ENCODE measurements around the gene KRT9. TPM values are rescaled to one million over a fixed set of nuclear protein-coding genes. Genes with fewer than 3 reads are reported as not detected.

The KRT9 gene
- total RNA-seq, 1 donor = not detected

DNA sequence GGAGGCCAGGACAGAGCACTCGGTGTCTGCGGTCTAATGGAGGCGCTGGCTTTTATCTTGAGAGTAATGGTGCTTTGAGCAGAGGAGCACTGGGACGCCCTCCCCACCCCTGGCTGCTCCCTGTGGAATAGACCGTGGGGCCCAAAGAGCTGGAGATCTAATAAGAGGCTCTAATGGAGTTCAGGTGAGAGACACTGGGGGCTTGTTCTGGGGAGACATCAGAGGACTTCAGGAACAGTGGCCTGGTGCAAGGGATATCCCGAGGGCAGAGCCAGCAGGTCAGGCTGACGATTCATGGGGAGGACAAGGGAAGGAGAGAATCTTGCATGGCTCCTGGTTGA is 34.3 kb downstream of the KRT9 start:
- Histone ChIP-seq H3K36me3 (ENCODE audit: insufficient read depth, low read length) (no peaks in the 10 kb centered on the region), H3K27ac (ENCODE audit: low read depth, low read length) (no peak overlapping the region), H4K20me1 (ENCODE audit: insufficient read depth, low read length) (no peaks in the 10 kb centered on the region), H2AFZ (ENCODE audit: low read length) (no peak overlapping the region), H3K4me2 (ENCODE audit: insufficient read depth, low read length) (no peak overlapping the region), H3K27me3 (ENCODE audit: insufficient read depth, low read length) (no peaks in the 10 kb centered on the region), H3K4me3 (ENCODE audit: insufficient read depth, low read length) (no peak overlapping the region), H3K79me2 (ENCODE audit: insufficient read depth, low read length) (no peaks in the 10 kb centered on the region), H3K9me3 (ENCODE audit: low read depth, low read length) (no peaks in the 10 kb centered on the region), H3K4me1 (ENCODE audit: insufficient read depth, low read length) (peaks cover 19% of the 10 kb centered on the region)
- DNase-seq (ENCODE audit: insufficient read length, low spot score, missing footprints) = peak; percentile 1
- TF ChIP-seq, protein P1, sequence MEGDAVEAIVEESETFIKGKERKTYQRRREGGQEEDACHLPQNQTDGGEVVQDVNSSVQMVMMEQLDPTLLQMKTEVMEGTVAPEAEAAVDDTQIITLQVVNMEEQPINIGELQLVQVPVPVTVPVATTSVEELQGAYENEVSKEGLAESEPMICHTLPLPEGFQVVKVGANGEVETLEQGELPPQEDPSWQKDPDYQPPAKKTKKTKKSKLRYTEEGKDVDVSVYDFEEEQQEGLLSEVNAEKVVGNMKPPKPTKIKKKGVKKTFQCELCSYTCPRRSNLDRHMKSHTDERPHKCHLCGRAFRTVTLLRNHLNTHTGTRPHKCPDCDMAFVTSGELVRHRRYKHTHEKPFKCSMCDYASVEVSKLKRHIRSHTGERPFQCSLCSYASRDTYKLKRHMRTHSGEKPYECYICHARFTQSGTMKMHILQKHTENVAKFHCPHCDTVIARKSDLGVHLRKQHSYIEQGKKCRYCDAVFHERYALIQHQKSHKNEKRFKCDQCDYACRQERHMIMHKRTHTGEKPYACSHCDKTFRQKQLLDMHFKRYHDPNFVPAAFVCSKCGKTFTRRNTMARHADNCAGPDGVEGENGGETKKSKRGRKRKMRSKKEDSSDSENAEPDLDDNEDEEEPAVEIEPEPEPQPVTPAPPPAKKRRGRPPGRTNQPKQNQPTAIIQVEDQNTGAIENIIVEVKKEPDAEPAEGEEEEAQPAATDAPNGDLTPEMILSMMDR (IDR thresholded peaks at IDR 0.05; ENCODE audit: extremely low read depth, low read depth, low read length) = no peak

DNA sequence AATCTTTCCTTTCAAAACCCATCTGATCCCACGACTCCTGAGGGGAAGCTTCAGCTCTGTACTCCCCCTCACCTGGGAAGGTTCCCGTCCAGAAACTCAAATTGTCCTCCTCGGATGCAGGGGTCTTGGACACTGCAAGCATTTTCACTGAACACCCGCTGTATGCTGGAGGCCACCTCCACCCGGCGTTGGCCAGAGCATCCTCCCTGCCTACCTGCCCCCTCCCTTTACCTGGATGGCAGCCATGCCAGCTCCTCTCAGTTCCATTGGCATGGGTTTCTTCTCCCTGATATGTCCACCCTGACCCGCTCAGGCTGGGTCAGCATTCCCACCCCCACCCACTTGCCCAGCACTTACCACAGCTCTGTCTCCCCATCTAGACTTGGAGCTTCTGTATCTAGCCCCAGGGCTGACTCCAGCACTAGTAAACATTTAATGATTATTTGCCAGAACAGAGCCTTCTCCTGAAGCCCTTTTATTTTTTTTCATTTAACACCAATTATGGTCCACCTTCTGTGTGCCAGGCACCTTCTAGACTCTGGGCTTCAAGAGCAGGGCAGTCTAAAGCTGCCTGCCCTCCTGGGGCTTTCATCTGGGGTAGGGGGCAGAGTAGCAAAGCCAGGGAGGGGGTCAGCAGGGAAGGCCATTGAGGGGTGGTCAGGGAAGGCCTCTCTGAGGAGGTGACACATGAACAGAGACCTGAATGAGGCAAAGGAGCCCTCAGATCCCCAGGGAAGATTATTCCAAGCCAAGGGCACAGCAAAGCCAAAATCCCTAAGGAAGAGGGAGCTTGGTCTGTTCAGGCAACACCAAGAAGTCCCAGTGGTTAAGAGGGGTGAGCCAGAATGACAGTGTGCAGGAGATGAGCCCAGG is 34.9 kb downstream of the KRT9 start:
- H3K9me3 ChIP-seq (ENCODE audit: low read depth, low read length) = no peaks in the 10 kb centered on the region
- H3K36me3 ChIP-seq (ENCODE audit: insufficient read depth, low read length) = no peaks in the 10 kb centered on the region
- no peak for DNase-seq (ENCODE audit: insufficient read length, low spot score, missing footprints)
- TF ChIP-seq, protein P1 (IDR thresholded peaks at IDR 0.05; ENCODE audit: extremely low read depth, low read depth, low read length) = no peak
- H3K4me3 ChIP-seq (ENCODE audit: insufficient read depth, low read length) = no peak overlapping the region
- H3K4me1 ChIP-seq (ENCODE audit: insufficient read depth, low read length) = peaks cover 19% of the 10 kb centered on the region
- no peaks in the 10 kb centered on the region for H4K20me1 ChIP-seq (ENCODE audit: insufficient read depth, low read length)
- no peak overlapping the region for H2AFZ ChIP-seq (ENCODE audit: low read length)
- no peak overlapping the region for H3K4me2 ChIP-seq (ENCODE audit: insufficient read depth, low read length)
- no peaks in the 10 kb centered on the region for H3K79me2 ChIP-seq (ENCODE audit: insufficient read depth, low read length)
- no peaks in the 10 kb centered on the region for H3K27me3 ChIP-seq (ENCODE audit: insufficient read depth, low read length)
- no peak overlapping the region for H3K27ac ChIP-seq (ENCODE audit: low read depth, low read length)

DNA sequence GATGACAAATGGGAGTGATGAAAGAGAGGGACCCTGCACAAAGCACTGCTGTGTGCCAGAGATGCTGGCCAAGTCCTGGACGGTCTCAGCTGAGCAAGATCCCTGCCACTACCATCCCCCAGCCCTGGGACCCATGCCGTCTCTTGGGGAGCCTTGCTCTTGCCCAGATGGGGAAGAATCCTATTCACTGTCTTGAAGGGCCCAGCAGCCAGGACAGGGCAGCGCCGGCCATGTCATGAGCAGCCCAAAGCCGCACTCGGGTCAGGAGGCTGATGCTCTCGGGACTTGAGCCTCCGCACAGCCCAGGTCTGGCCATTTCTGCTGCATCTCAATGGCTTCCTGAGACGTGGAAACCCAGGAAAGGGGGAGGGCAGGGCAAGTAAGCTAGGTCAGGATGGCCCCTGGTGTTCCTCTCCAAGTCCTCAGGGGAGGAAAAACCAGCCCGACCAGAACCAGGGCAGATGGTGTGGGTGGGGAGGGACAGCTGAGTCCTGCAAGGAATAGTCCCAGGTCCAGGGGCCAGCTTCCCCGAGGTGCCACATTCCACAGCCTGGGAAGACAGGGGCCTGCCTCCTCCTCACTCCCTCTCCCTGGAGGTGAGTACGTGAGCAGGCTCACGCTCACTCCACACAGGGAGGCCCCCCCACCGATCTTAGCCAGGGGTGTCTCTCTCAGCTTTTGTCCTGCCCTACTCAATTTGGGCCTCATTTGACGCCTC is 35.9 kb downstream of the KRT9 start:
- no peak overlapping the region for H3K27ac ChIP-seq (ENCODE audit: low read depth, low read length)
- H3K4me3 ChIP-seq (ENCODE audit: insufficient read depth, low read length) = no peak overlapping the region
- no peaks in the 10 kb centered on the region for H3K9me3 ChIP-seq (ENCODE audit: low read depth, low read length)
- H3K4me1 ChIP-seq (ENCODE audit: insufficient read depth, low read length) = peaks cover 22% of the 10 kb centered on the region
- peak; percentile 31 for DNase-seq (ENCODE audit: insufficient read length, low spot score, missing footprints)
- no peaks in the 10 kb centered on the region for H3K79me2 ChIP-seq (ENCODE audit: insufficient read depth, low read length)
- H3K36me3 ChIP-seq (ENCODE audit: insufficient read depth, low read length) = no peaks in the 10 kb centered on the region
- no peaks in the 10 kb centered on the region for H4K20me1 ChIP-seq (ENCODE audit: insufficient read depth, low read length)
- no peak overlapping the region for H2AFZ ChIP-seq (ENCODE audit: low read length)
- no peak overlapping the region for H3K4me2 ChIP-seq (ENCODE audit: insufficient read depth, low read length)
- no peaks in the 10 kb centered on the region for H3K27me3 ChIP-seq (ENCODE audit: insufficient read depth, low read length)
- TF ChIP-seq, protein P1 (IDR thresholded peaks at IDR 0.05; ENCODE audit: extremely low read depth, low read depth, low read length) = no peak

DNA sequence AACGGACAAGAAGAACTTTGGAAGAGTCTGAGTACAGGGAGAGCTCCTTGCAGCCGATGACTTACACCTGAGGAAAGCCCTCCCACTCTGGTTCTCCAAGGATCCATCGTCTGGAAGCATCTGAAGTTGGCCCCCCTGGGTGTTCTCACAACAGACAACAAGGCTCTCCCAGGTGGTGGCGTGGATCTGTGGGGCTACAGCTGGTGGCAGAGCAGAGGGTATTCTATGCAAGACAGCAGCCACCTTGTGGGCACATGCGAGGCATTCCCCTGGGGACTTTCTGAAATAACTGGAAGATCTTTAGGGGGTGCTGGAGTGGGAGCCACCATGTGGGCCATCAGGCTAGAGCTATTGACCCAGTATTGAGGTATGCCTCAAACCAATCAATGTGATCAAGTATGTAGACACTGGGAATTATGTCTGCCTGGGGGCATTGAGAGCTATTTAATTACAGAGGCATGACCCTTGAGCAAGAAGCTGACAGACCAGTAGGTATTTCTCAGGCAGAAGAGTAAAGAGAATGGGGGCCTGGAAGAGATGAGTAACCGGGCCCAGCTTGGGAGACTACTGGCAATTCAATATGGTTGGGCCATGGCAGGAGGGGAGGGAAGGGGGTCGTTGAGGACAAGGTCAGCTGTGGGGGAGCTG is 36.8 kb downstream of the KRT9 start:
- H3K4me3 ChIP-seq (ENCODE audit: insufficient read depth, low read length) = no peak overlapping the region
- TF ChIP-seq, protein P1 (IDR thresholded peaks at IDR 0.05; ENCODE audit: extremely low read depth, low read depth, low read length) = no peak
- no peak overlapping the region for H3K27ac ChIP-seq (ENCODE audit: low read depth, low read length)
- no peaks in the 10 kb centered on the region for H3K36me3 ChIP-seq (ENCODE audit: insufficient read depth, low read length)
- no peaks in the 10 kb centered on the region for H3K79me2 ChIP-seq (ENCODE audit: insufficient read depth, low read length)
- no peaks in the 10 kb centered on the region for H3K9me3 ChIP-seq (ENCODE audit: low read depth, low read length)
- peak; percentile 26 for DNase-seq (ENCODE audit: insufficient read length, low spot score, missing footprints)
- H4K20me1 ChIP-seq (ENCODE audit: insufficient read depth, low read length) = no peaks in the 10 kb centered on the region
- H2AFZ ChIP-seq (ENCODE audit: low read length) = no peak overlapping the region
- no peak overlapping the region for H3K4me2 ChIP-seq (ENCODE audit: insufficient read depth, low read length)
- peaks cover 31% of the 10 kb centered on the region for H3K4me1 ChIP-seq (ENCODE audit: insufficient read depth, low read length)
- H3K27me3 ChIP-seq (ENCODE audit: insufficient read depth, low read length) = no peaks in the 10 kb centered on the region
